Coronary artery (tissue), 2 donors: ENCODE results near the gene DMRTA2.

Experiments
- DNase-seq: peaks from one replicate; pipeline ENCODE4 v3.0.0-alpha.2; 2017; ENCODE audit warnings: low spot score
- H3K27ac ChIP-seq, 2 donors: fragments of 200-600 bp; sonication (generic); one replicate each; pipeline ENCODE4 v1.5.1; 2016 to 2019
- H3K4me3 ChIP-seq: fragments of 200-600 bp; sonication (generic); 2 replicates; pipeline ENCODE4 v1.5.1; 2016; ENCODE audit warnings: mild to moderate bottlenecking, moderate library complexity
- TF ChIP-seq, protein P1 (sequence below): fragments of 200-600 bp; sonication (generic); IDR thresholded peaks from one replicate; pipeline ENCODE4 v1.5.1; 2019; ENCODE audit warnings: antibody characterized with exemption

DMRTA2 gene

DNA sequence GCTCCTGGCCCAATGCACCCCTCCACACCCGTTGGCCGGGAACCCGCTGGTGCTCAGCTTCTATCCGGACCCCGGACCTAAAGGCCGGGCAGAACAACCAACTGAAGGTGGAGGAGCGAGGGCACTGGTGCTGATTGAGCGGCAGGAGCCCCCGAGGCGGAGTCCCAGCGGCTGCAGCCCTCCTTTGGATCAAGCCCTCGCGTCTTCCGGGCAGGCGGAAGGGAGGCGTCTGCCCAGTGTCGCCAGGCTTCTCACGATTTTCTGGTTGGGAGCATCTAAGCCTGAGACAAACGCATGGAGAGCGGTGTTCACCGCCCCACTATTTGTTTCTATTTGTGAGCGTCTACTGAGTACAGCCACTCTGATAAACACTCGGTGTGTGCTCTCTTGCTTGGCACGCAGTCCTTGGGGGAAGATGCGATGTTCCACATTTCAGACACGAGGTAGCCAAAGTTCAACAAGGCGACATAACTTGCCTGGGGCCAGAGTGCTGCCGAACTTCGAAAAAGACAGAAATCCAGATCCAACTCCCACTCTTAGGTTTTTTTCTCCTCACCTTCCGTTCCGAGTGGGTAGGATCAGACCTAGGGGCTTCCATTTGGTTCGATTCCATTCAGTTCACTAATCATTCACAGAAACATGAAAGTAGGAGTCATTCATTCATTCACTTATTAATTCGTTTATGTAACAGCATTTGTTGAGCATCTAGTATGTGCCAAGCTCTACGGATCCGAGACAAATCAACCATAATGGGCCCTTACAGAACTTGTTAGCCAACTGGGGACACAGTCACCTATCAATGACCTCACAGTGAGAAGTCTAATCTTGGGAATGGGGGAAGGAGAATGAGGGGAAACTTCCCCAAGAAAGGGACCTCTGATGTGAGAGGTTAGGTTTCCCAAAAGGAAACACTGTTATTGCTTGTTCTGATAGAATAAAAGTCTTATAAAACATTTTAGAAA, 4.9 kb upstream of the DMRTA2 start:
- peak overlapping the region; percentile 25 for H3K4me3 ChIP-seq
- DNase-seq: no peak
- TF ChIP-seq, protein P1, sequence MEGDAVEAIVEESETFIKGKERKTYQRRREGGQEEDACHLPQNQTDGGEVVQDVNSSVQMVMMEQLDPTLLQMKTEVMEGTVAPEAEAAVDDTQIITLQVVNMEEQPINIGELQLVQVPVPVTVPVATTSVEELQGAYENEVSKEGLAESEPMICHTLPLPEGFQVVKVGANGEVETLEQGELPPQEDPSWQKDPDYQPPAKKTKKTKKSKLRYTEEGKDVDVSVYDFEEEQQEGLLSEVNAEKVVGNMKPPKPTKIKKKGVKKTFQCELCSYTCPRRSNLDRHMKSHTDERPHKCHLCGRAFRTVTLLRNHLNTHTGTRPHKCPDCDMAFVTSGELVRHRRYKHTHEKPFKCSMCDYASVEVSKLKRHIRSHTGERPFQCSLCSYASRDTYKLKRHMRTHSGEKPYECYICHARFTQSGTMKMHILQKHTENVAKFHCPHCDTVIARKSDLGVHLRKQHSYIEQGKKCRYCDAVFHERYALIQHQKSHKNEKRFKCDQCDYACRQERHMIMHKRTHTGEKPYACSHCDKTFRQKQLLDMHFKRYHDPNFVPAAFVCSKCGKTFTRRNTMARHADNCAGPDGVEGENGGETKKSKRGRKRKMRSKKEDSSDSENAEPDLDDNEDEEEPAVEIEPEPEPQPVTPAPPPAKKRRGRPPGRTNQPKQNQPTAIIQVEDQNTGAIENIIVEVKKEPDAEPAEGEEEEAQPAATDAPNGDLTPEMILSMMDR: no peak
- H3K27ac ChIP-seq: no peak overlapping the region

DNA sequence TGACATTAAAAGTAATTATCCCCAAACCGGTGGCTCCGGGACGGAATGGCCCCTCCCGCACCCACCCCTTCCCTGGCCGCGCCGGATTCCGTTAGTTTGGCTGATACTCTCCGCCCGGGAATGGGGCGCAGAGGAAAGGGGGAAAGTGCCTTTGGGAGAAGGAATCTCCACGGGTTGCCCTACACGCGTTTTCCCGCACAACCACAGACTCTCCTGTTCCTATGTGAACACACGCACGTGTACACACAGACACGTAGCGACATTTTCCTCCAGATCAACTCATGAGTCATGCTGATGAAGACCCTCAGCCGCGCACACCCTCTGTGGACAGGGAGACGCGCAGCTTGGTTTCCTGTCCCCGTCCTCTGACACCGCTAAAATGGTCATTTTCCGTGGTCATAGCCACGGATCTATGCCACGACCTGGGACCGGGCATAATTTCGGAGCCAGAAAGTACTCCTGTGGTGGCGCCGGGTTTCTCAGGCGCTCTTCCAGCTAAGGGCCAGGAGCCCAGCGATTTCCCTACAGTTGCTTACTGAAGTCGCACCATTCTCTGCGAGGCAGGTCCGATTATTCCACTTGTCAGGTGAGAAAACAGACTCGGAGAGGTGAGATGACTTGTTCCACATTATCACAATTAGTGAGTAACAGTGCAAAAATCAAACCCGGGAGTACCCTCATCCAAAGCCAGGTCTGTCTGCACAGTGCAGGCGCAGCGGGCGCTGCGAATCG, 4.0 kb upstream of the DMRTA2 start:
- H3K4me3 ChIP-seq: peak overlapping the region; percentile 25
- no peak overlapping the region for H3K27ac ChIP-seq
- DNase-seq: no peak
- TF ChIP-seq, protein P1: no peak

GRCh38 chr1:50426702-50427085, 3.5 kb upstream of the DMRTA2 start:
- no peak overlapping the region for H3K27ac ChIP-seq
- TF ChIP-seq, protein P1: no peak
- peak overlapping the region; percentile 25 for H3K4me3 ChIP-seq
- DNase-seq: no peak

GRCh38 chr1:50426108-50426700, 3.0 kb upstream of the DMRTA2 start:
- no peak overlapping the region for H3K27ac ChIP-seq
- no peak overlapping the region for H3K4me3 ChIP-seq
- TF ChIP-seq, protein P1: no peak
- DNase-seq: no peak

- Histone ChIP-seq H3K27ac (no peak overlapping the region), H3K4me3 (peak overlapping the region; percentile 63)
- TF ChIP-seq, protein P1: no peak
- no peak for DNase-seq
Measured at GRCh38 chr1:50425376-50426107, 2.3 kb upstream of the DMRTA2 start.

GRCh38 chr1:50424884-50425375, 1.7 kb upstream of the DMRTA2 start:
- H3K4me3 ChIP-seq: peak overlapping the region; percentile 63
- no peak for DNase-seq

More at GRCh38 chr1:50424884-50425375, 1.7 kb upstream of the DMRTA2 start:
- TF ChIP-seq, protein P1: no peak
- H3K27ac ChIP-seq: no peak overlapping the region
